Measurements from ENCODE around the gene G6PC2. TPM values are rescaled to one million over a fixed set of nuclear protein-coding genes. Genes with fewer than 3 reads are reported as not detected.
"Not testable (repeated sequence)": the region's sequence is repeated elsewhere in the genome, so short reads cannot be mapped to it uniquely, and the experiment has no call there.

Gene G6PC2
- total and polyA plus RNA-seq, 3 experiments from 2014 or later = not detected

DNA sequence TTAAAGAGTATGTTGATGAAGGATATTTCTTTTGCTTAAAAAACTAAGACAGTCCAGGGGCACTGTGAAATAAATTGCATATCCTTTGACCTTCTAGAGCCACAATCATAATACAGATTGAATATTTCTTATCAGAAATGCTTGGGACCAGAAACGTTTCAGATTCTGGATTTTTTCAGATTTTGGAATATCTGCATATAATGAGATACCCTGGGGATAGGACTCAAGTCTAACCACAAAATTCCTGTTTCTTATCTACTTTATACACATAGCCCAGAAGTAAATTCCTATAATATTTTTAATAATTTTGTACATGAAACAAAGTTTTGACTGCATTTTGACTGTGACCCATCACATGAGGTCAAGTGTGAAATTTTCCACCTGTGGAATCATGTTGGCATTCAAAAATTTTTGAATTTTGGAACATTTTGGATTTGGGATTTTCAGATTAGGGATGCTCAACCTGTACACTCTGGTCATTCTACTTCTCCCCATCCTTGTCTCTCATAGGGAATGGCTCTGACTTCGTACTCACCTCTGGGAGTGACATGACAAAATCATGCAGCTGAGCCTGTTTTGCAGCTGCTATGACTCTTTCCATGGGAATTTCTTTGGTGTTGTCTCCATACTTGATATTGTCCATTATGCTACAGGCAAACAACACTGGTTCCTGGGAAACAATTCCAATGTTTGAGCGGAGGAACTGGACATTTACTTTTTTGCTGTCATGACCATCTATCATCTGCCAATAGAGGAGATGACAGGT, 25.7 kb downstream of the G6PC2 start:
- H3K27me3 Mint-ChIP-seq = peaks cover 14 to 57% of the 10 kb centered on the region in 2 donors

DNA sequence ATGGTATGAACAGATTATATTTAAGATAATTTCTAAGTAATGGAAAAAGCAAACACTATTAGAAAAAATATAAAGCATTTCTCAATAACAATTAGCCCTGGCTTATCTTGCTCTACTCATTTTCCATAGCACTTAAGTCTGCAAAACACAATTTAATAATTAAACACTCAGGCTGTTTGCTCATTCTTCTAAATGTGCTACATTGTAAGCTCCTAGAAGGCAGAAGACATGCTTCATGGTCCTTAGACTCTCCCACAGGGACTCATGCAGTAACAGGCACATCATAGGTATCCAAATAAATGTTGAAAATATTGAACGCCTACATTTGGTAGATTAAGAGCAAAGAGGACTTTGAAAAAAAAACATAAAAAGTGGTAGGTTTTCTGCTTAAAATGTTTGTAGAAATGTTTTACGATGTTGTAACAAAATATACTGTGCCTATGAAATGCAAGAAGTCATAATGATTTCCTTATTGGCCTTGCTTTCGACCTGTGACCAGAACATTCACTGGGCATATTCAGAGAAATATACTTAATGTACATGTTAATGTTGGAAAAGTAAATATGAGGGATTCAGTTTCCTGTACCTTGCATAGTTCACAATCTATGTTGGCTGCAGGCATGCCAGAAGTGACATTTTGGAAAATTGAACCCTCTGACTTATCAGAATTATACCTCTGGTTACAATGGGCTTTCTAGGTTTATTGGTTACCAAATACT, 27.2 kb downstream of the G6PC2 start:
- no peaks in the 10 kb centered on the region for H3K4me1 Mint-ChIP-seq
- H3K9me3 Mint-ChIP-seq = no peaks in the 10 kb centered on the region
- Histone ChIP-seq H3K36me3 (ENCODE audit: insufficient read depth, low read length) (no peaks in the 10 kb centered on the region), H3K27me3 (ENCODE audit: insufficient read depth, low read length, poor library complexity, severe bottlenecking) (no peaks in the 10 kb centered on the region), H3K4me1 (ENCODE audit: insufficient read depth, low read length) (no peaks in the 10 kb centered on the region), H3K4me3 (ENCODE audit: low read length) (no peak overlapping the region), H3K27ac (ENCODE audit: low read depth, low read length) (no peak overlapping the region), H3K9me3 (ENCODE audit: low read length) (no peaks in the 10 kb centered on the region)
- ChIA-PET POLR2A (no interaction called here), CTCF (no interaction called here)
- no peak overlapping the region for H3K4me3 Mint-ChIP-seq
- H3K27ac Mint-ChIP-seq = no peak overlapping the region
- no peak for DNase-seq
- H3K36me3 Mint-ChIP-seq = no peaks in the 10 kb centered on the region
- H3K27me3 Mint-ChIP-seq = peaks cover 8 to 51% of the 10 kb centered on the region in 2 donors

More for the DNA sequence above, 25.7 kb downstream of the G6PC2 start:
- CTCF ChIA-PET = no interaction called here
- Histone ChIP-seq H3K27ac (ENCODE audit: low read depth, low read length) (no peak overlapping the region), H3K9me3 (ENCODE audit: low read length) (no peaks in the 10 kb centered on the region), H3K36me3 (ENCODE audit: insufficient read depth, low read length) (no peaks in the 10 kb centered on the region), H3K27me3 (ENCODE audit: insufficient read depth, low read length, poor library complexity, severe bottlenecking) (no peaks in the 10 kb centered on the region), H3K4me3 (ENCODE audit: low read length) (no peak overlapping the region), H3K4me1 (ENCODE audit: insufficient read depth, low read length) (no peaks in the 10 kb centered on the region)
- POLR2A ChIA-PET = no interaction called here
- Mint-ChIP-seq H3K4me3 (no peak overlapping the region), H3K4me1 (no peaks in the 10 kb centered on the region), H3K27ac (peak overlapping the region in 1 of 8 donors; percentile 0), H3K9me3 (no peaks in the 10 kb centered on the region), H3K36me3 (no peaks in the 10 kb centered on the region)
- no peak for DNase-seq

DNA sequence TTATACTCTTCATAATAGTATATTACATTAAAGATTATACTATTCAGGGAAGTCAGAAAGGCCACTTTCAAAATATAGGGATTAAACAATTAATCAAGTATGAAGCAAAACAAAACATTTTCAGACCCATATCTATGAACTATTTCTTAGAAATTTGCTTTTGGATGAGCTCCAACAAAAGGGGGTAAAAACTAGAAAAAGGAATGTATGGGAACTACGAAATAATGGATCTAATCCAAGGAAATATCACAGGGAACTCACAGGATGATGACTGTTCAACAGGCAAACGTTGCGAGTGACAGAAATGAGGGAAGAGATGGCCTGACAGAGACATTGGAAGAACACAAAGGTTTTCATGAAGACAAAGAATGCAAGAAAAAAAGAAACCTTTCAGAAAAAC, 27.9 kb downstream of the G6PC2 start:
- Histone ChIP-seq H3K9me3 (ENCODE audit: low read length) (no peaks in the 10 kb centered on the region), H3K4me3 (ENCODE audit: low read length) (no peak overlapping the region), H3K27ac (ENCODE audit: low read depth, low read length) (no peak overlapping the region), H3K4me1 (ENCODE audit: insufficient read depth, low read length) (no peaks in the 10 kb centered on the region), H3K36me3 (ENCODE audit: insufficient read depth, low read length) (no peaks in the 10 kb centered on the region), H3K27me3 (ENCODE audit: insufficient read depth, low read length, poor library complexity, severe bottlenecking) (no peaks in the 10 kb centered on the region)
- Mint-ChIP-seq H3K4me3 (no peak overlapping the region), H3K4me1 (no peaks in the 10 kb centered on the region), H3K27me3 (peaks cover 8 to 49% of the 10 kb centered on the region in 2 donors), H3K9me3 (no peaks in the 10 kb centered on the region), H3K36me3 (no peaks in the 10 kb centered on the region), H3K27ac (no peak overlapping the region)
- ChIA-PET POLR2A (no interaction called here), CTCF (no interaction called here)
- no peak for DNase-seq

DNA sequence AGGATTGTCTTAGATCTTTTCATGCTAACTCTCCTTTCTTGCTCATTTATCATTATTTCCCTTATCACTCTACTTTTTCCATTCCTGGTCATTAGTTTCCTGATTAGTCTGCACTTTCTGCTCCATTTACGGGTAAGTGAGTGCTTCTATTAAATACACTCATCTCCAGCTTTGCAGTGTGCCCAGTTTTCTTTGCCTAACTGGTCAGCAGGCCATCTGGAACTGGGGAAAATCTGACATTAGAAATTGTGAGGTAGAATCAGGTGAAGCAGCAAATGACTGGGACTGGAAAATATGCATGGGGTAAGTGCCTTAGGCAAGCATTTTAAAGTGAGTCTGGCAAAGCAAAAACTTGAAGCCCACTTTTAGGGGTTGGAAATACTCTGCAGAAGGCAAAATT, 29.2 kb downstream of the G6PC2 start:
- no peak overlapping the region for H3K27ac Mint-ChIP-seq
- no peaks in the 10 kb centered on the region for H3K36me3 Mint-ChIP-seq
- no peaks in the 10 kb centered on the region for H3K4me1 Mint-ChIP-seq
- H3K4me3 Mint-ChIP-seq = no peak overlapping the region
- H3K27me3 ChIP-seq (ENCODE audit: insufficient read depth, low read length, poor library complexity, severe bottlenecking) = no peaks in the 10 kb centered on the region
- POLR2A ChIA-PET = no interaction called here
- no peak for DNase-seq
- H3K27ac ChIP-seq (ENCODE audit: low read depth, low read length) = no peak overlapping the region
- no peaks in the 10 kb centered on the region for H3K4me1 ChIP-seq (ENCODE audit: insufficient read depth, low read length)
- no peaks in the 10 kb centered on the region for H3K9me3 Mint-ChIP-seq
- H3K4me3 ChIP-seq (ENCODE audit: low read length) = no peak overlapping the region
- no peaks in the 10 kb centered on the region for H3K9me3 ChIP-seq (ENCODE audit: low read length)
- H3K27me3 Mint-ChIP-seq = peaks cover 8 to 44% of the 10 kb centered on the region in 2 donors
- H3K36me3 ChIP-seq (ENCODE audit: insufficient read depth, low read length) = no peaks in the 10 kb centered on the region
- CTCF ChIA-PET = no interaction called here

DNA sequence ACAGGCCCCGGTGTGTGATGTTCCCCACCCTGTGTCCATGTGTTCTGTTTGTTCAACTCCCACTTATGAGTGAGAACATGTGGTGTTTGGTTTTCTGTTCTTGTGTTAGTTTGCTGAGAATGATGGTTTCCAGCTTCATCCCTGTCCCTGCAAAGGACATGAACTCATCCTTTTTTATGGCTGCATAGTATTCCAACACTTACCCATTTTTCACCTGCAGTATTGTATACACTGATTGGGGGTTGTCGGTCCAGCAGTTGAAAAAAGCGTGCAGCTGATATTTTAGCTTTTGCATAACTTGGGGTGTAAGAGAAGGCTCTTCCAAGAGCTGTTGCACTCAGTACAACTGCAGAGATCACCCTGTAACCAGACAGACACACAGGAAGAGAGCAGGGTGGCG, 31.1 kb downstream of the G6PC2 start:
- H3K36me3 ChIP-seq (ENCODE audit: insufficient read depth, low read length); H3K4me1 ChIP-seq (ENCODE audit: insufficient read depth, low read length); H3K27me3 ChIP-seq (ENCODE audit: insufficient read depth, low read length, poor library complexity, severe bottlenecking); H3K36me3 Mint-ChIP-seq; H3K27ac ChIP-seq (ENCODE audit: low read depth, low read length); POLR2A ChIA-PET; H3K4me3 Mint-ChIP-seq; H3K9me3 ChIP-seq (ENCODE audit: low read length); DNase-seq; CTCF ChIA-PET; H3K4me1 Mint-ChIP-seq; H3K27ac Mint-ChIP-seq; H3K9me3 Mint-ChIP-seq; H3K4me3 ChIP-seq (ENCODE audit: low read length): not testable (repeated sequence)
- peaks cover 7 to 25% of the 10 kb centered on the region in 2 donors for H3K27me3 Mint-ChIP-seq

DNA sequence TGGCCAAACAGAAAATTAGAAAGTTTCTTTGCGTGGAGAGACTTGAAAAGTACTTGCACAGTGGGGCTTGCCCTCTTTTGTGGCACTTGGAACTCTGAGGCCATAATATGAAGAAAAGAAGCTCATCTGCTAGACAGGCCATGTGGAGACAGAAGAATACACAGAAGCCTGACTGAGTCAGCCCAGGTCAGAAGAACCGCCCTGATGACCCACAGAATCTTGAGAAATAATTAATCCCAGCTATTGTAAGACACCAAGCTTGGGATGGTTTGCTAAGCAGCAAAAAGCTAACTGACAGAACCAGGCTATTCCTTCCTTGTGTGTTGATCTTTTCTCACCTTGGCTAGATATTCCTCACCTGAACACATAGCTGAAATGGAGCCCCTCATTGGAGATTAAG, 33.7 kb downstream of the G6PC2 start:
- H3K27me3 Mint-ChIP-seq = peaks cover 2 to 13% of the 10 kb centered on the region in 2 donors
- H3K4me1 ChIP-seq (ENCODE audit: insufficient read depth, low read length) = no peaks in the 10 kb centered on the region
- H3K9me3 Mint-ChIP-seq = no peaks in the 10 kb centered on the region
- no peaks in the 10 kb centered on the region for H3K9me3 ChIP-seq (ENCODE audit: low read length)
- H3K27me3 ChIP-seq (ENCODE audit: insufficient read depth, low read length, poor library complexity, severe bottlenecking) = no peaks in the 10 kb centered on the region
- H3K4me3 ChIP-seq (ENCODE audit: low read length) = no peak overlapping the region
- ChIA-PET CTCF (no interaction called here), POLR2A (no interaction called here)
- peak overlapping the region in 1 of 8 donors; percentile 22 for H3K27ac Mint-ChIP-seq
- no peaks in the 10 kb centered on the region for H3K36me3 ChIP-seq (ENCODE audit: insufficient read depth, low read length)
- no peak for DNase-seq
- H3K36me3 Mint-ChIP-seq = no peaks in the 10 kb centered on the region
- no peak overlapping the region for H3K4me3 Mint-ChIP-seq
- H3K27ac ChIP-seq (ENCODE audit: low read depth, low read length) = no peak overlapping the region
- H3K4me1 Mint-ChIP-seq = no peaks in the 10 kb centered on the region

DNA sequence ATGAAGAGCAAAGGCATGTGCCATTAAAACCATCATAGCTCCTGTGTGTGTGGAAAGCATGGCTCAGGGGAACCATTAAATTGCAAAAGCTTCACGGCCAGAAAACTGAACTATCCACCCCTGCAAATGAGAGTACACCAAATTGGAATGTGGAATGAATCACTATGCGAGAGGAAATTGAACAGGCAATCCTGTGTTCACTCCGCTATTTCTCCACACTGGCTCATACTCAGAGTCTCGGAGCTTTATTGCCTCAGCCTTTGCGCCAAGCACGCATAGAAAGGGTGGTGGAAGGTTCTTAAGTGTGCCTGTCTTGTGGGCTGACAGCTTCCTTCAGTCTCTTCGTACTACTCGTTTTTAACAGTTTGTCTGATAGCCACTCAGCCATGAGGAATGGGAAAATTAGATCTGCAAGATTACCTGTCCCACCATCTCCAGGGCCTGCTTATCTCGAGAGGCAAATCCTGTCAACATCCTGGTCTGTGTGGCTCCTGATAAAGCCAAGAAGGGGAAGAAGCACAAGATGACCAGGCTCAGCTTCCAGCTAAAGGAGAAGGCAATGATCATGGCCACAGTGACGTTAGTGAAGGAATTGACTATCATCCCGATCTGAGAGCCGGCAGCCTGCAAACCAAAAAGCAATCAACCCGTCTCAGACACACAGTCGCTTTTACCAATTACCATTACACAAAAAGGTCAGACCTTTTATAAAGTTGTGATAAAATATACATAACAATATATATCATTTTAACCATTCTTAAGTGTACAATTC, 34.9 kb downstream of the G6PC2 start:
- Mint-ChIP-seq H3K9me3 (no peaks in the 10 kb centered on the region), H3K36me3 (no peaks in the 10 kb centered on the region)
- POLR2A ChIA-PET = no interaction called here

DNA sequence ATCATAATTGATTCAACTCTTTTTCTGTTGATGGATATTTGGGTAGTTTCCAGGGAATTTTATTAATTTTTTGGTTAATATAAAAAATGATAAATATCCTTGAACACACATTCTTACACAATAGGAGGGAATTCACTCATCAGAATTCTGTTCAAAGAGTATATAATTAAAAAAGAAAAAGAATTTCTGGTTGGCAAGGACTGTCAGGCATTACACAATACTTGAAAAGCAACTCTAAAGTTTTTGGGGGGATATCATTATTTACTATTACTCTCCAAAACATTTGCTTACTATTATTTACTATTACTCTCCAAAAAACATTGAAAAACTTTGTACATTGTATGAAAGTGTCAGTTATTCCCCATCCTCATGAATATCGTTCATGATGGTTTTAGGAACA, 38.0 kb downstream of the G6PC2 start:
- DNase-seq = no peak
- Histone ChIP-seq H3K9me3 (ENCODE audit: low read length) (no peaks in the 10 kb centered on the region), H3K4me3 (ENCODE audit: low read length) (no peak overlapping the region), H3K4me1 (ENCODE audit: insufficient read depth, low read length) (no peaks in the 10 kb centered on the region), H3K27ac (ENCODE audit: low read depth, low read length) (no peak overlapping the region), H3K36me3 (ENCODE audit: insufficient read depth, low read length) (no peaks in the 10 kb centered on the region), H3K27me3 (ENCODE audit: insufficient read depth, low read length, poor library complexity, severe bottlenecking) (no peaks in the 10 kb centered on the region)
- ChIA-PET CTCF (no interaction called here), POLR2A (no interaction called here)
- Mint-ChIP-seq H3K9me3 (no peaks in the 10 kb centered on the region), H3K27ac (no peak overlapping the region), H3K36me3 (no peaks in the 10 kb centered on the region), H3K27me3 (peaks cover 2 to 3% of the 10 kb centered on the region in 2 donors), H3K4me3 (no peak overlapping the region), H3K4me1 (no peaks in the 10 kb centered on the region)

More for the DNA sequence above, 34.9 kb downstream of the G6PC2 start:
- Mint-ChIP-seq H3K27me3 (peaks cover 2 to 13% of the 10 kb centered on the region in 2 donors), H3K27ac (no peak overlapping the region), H3K4me1 (no peaks in the 10 kb centered on the region), H3K4me3 (no peak overlapping the region)
- Histone ChIP-seq H3K27me3 (ENCODE audit: insufficient read depth, low read length, poor library complexity, severe bottlenecking) (no peaks in the 10 kb centered on the region), H3K27ac (ENCODE audit: low read depth, low read length) (peak overlapping the region; percentile 58), H3K9me3 (ENCODE audit: low read length) (no peaks in the 10 kb centered on the region), H3K36me3 (ENCODE audit: insufficient read depth, low read length) (no peaks in the 10 kb centered on the region), H3K4me1 (ENCODE audit: insufficient read depth, low read length) (no peaks in the 10 kb centered on the region), H3K4me3 (ENCODE audit: low read length) (no peak overlapping the region)
- DNase-seq = no peak
- CTCF ChIA-PET = interaction anchor here (1.6 kb wide), 1 partner anchor 15 kb away, joined by 4 read pairs; no protein-coding TSS in a partner anchor
